Ascending aorta (tissue), 2 donors: ENCODE data around the gene RALGPS1. TPM values are rescaled to one million over a fixed set of nuclear protein-coding genes. Genes with fewer than 3 reads are reported as not detected.
A peak's percentile ranks its signal among the peaks of the same experiment; 100 is the strongest.

Experiments
- DNase-seq, 2 donors: peaks; one replicate each; pipeline ENCODE4 v3.0.0-alpha.2; 2019; ENCODE audit warnings: low spot score in 2 of 2
- H3K27ac ChIP-seq, 2 donors: fragments of 200-600 bp; sonication (generic); one replicate each; pipeline ENCODE4 v1.5.1; 2016 to 2017; ENCODE audit warnings: mild to moderate bottlenecking in 1 of 2
- H3K27me3 ChIP-seq: fragments of 200-600 bp; sonication (generic); one replicate; pipeline ENCODE4 v1.5.1; 2017
- H3K36me3 ChIP-seq, 2 donors: fragments of 200-600 bp; sonication (generic); one replicate each; pipeline ENCODE4 v1.5.1; 2016
- H3K4me1 ChIP-seq, 2 donors: fragments of 200-600 bp; sonication (generic); one replicate each; pipeline ENCODE4 v1.5.1; 2016 to 2017; ENCODE audit warnings: mild to moderate bottlenecking in 1 of 2
- H3K4me3 ChIP-seq, 2 donors: fragments of 200-600 bp; sonication (generic); one replicate each; pipeline ENCODE4 v1.5.1; 2016 to 2017; ENCODE audit warnings: mild to moderate bottlenecking in 1 of 2
- H3K9me3 ChIP-seq, 2 donors: fragments of 200-600 bp; sonication (generic); one replicate each; pipeline ENCODE4 v1.5.1; 2016
- intact Hi-C: fragments of 100-400 bp; cut with DNase I; formaldehyde crosslinking; loops from one replicate; pipeline ENCODE4 v1.15.1; 2023
- total RNA-seq: library from RNA; depleted of rRNA; stranded (reverse); fragments of >200 nt; gene quantifications from one replicate; pipeline ENCODE4 v1.1.0, GENCODE V29; 2016
- TF ChIP-seq, protein P1 (sequence below), 3 experiments: fragments of 200-600 bp in 2 of 3; fragments of 450-650 bp in 1 of 3; sonication (generic) in 2 of 3; IDR thresholded peaks; one replicate each; pipeline ENCODE4 v1.5.1; 2016 to 2019; ENCODE audit warnings: antibody characterized with exemption in 3 of 3, mild to moderate bottlenecking in 1 of 3, moderate library complexity in 1 of 3

RALGPS1 gene
- total RNA-seq, 1 donor from 2014 or later: 9.8 TPM

DNA sequence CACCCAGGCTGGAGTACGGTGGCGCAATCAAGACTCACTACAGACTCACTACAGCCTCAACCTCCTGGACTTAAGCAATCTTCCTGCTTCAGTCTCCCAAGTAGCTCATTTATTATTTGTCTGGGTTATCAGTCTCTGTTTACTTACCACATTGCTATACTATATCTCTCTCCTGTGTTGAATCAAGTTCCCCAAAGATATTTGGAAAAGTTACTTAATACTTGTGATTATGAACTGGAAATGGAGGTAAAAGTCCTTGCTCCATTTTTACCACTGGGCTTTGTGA, 152.2 kb downstream of the RALGPS1 start:
- Histone ChIP-seq H3K27me3 (no peaks in the 10 kb centered on the region), H3K9me3 (no peaks in the 10 kb centered on the region), H3K36me3 (no peaks in the 10 kb centered on the region), H3K4me1 (no peaks in the 10 kb centered on the region), H3K4me3 (no peak overlapping the region), H3K27ac (no peak overlapping the region)
- intact Hi-C loops: no loop called here
- TF ChIP-seq, protein P1, sequence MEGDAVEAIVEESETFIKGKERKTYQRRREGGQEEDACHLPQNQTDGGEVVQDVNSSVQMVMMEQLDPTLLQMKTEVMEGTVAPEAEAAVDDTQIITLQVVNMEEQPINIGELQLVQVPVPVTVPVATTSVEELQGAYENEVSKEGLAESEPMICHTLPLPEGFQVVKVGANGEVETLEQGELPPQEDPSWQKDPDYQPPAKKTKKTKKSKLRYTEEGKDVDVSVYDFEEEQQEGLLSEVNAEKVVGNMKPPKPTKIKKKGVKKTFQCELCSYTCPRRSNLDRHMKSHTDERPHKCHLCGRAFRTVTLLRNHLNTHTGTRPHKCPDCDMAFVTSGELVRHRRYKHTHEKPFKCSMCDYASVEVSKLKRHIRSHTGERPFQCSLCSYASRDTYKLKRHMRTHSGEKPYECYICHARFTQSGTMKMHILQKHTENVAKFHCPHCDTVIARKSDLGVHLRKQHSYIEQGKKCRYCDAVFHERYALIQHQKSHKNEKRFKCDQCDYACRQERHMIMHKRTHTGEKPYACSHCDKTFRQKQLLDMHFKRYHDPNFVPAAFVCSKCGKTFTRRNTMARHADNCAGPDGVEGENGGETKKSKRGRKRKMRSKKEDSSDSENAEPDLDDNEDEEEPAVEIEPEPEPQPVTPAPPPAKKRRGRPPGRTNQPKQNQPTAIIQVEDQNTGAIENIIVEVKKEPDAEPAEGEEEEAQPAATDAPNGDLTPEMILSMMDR (IDR thresholded peaks at IDR 0.05): no peak
- no peak for DNase-seq

DNA sequence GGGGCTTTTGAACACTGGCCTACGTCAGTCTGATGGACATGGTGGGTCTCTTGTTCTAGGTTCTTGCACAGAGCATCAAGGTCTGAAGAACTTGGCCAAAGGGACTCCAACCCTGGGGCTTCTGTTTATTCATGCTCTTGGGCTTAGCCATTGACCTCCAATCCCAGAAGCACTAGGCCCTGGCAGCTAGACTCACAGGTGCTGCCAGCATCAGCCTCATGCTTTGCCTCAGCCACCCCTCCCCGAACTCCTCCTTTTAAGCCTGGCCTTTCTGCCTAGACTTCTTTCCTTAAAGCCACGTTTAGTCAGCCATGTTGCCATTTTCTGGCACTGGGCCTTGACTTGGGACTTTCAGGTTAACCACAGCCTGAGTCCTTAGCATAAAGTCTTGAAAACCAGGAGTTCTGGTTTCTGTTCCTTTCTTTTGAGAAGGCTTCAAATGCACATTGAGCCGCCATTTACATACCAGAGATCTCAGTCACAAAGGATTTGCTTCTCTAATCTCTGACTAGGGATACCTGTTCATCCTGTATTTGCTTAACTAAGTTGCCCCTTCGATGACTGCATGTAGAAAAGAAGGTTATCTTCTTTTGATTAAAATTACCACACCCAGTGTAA, 153.1 kb downstream of the RALGPS1 start:
- Histone ChIP-seq H3K27ac (no peak overlapping the region), H3K4me3 (no peak overlapping the region), H3K27me3 (no peaks in the 10 kb centered on the region), H3K36me3 (no peaks in the 10 kb centered on the region), H3K9me3 (no peaks in the 10 kb centered on the region), H3K4me1 (no peaks in the 10 kb centered on the region)
- DNase-seq: no peak
- TF ChIP-seq, protein P1 (IDR thresholded peaks at IDR 0.05): no peak
- intact Hi-C loops: no loop called here

DNA sequence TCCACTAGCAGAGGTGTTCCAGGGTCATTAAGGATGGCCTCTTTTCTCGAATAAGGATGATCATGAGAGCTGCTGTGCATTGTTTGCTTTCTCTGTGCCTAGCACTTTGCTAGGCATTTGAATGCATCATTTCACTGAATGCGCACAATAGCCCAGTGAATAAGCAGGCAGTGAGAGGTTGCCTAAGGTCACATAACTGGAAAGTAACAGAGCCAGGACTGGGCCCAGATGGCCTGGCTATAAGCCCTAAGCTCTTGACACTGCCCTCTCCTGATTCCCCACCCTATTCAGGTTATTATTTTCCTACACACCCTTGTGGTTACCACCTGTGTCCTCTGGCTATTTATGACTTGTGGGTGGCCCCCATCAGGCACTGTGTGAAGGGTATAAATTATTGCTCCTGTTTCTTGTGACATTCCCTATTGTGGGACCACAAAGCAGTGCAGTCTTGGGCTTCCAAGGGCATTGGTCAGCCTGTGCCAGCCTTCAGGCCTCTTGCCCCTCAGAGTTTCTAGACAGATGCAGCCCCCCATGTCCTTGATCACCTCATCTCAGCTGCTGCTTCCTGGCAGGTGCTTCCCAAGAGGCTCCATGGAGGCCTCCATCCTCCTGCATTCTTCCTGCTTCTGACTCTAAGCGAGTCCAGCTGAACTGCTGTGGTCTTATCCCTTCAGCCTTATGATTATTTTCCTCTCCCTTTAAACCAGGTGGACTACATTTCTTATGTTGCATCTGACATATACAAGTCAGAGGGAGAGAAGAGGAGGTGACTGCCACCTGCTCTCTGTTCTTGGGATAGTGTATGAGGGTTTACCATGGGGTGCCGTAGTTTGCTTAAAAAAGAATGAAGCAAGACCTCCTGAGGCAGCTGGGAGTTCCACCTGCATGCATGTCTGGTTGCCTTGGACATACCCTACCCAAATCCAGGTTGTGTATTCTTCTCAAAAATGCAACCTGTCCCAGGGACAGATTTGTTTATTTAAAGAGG, 160.3 kb downstream of the RALGPS1 start:
- Histone ChIP-seq H3K36me3 (no peaks in the 10 kb centered on the region), H3K27me3 (no peaks in the 10 kb centered on the region), H3K9me3 (no peaks in the 10 kb centered on the region), H3K27ac (peak overlapping the region in 1 of 2 donors; percentile 5), H3K4me1 (peaks cover 0 to 12% of the 10 kb centered on the region in 2 donors), H3K4me3 (no peak overlapping the region)
- DNase-seq: peak in 1 of 2 donors; percentile 55
- TF ChIP-seq, protein P1 (IDR thresholded peaks at IDR 0.05): no peak
- intact Hi-C loops: no loop called here

DNA sequence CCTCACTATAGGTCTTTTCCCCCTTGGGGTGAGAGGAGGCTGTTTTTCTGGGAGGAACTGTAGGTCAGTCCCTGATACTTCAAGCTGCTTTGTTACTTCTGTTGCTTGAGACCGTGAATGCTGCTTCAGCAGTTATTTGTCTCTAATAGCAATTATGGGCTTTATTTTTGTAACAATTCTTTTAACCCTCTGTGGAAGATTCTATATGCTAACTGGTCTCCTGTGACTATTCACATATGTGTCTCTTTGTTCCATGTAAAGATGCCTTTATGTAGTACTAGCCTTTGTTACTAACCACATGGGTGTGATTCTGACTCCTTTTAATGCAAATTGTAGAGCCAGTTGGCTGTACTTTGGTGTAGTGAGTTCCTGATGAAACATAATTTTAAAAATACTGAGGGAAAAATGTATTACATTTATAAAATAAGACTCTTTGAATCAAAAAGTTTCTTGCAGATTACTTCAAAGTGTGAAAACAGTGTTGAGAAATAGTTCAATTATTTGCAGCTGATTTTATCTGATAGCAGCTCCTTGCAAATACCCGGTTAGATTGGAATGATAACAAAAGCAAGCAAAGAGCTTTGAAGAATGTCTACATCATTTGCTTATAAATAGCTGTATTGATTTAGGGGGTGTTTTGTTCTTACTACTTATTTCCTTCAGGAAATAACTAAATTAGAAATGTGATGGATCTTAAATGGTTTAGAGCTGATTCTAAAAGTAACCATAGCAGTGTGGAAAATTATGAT, 161.2 kb downstream of the RALGPS1 start:
- intact Hi-C loops: no loop called here
- Histone ChIP-seq H3K36me3 (no peaks in the 10 kb centered on the region), H3K9me3 (no peaks in the 10 kb centered on the region), H3K4me3 (no peak overlapping the region), H3K27ac (peak overlapping the region in 1 of 2 donors; percentile 5), H3K4me1 (peaks cover 0 to 12% of the 10 kb centered on the region in 2 donors), H3K27me3 (no peaks in the 10 kb centered on the region)
- DNase-seq: no peak
- TF ChIP-seq, protein P1 (IDR thresholded peaks at IDR 0.05): no peak

DNA sequence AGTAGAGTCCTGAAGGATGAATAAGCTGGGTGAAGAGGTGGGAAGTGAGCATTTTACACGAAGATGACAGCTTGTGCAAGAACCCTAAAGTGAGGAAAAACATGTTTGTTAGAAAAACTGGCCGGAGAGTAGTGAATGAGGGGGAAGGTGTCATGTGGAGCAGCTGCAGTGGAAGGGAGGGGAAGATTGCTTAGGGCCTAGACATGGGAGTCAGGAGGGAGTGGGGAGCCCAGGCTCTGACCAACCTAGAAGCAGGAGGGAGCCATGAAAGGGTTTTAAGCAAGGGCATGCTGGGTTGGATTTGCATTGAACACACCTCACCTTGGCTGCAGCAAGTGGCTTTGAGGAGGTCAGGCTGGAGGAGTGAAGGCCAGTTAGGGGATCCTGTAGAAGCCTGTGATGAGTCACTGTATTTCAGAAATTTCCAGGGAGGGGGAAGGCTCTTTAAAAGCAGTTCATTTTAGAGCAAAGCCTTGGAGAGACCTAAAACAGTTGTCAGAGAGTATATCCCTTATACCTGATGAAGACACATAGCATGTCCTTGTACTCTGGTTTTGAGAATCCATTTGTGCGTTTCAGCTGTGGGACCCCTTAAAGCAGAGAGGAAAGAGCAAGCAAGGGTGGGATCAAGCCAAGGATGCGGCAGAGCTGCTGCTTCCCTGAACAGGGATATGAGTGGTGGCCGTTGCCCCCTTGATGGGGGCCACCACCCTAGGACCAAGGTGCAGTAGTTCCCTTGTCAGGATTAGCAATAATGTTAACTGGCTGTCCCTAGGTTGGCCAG, 162.5 kb downstream of the RALGPS1 start:
- Histone ChIP-seq H3K27ac (no peak overlapping the region), H3K27me3 (no peaks in the 10 kb centered on the region), H3K36me3 (no peaks in the 10 kb centered on the region), H3K4me3 (no peak overlapping the region), H3K9me3 (no peaks in the 10 kb centered on the region), H3K4me1 (peaks cover 0 to 12% of the 10 kb centered on the region in 2 donors)
- intact Hi-C loops: no loop called here
- TF ChIP-seq, protein P1 (IDR thresholded peaks at IDR 0.05): no peak
- peak in 1 of 2 donors; percentile 44 for DNase-seq
